Smooth muscle cell (in vitro differentiated cells): Measurements from ENCODE around the gene ORM2. TPM values are rescaled to one million over a fixed set of nuclear protein-coding genes. Genes with fewer than 3 reads are reported as not detected.

ENCODE experiments used
- DNase-seq: peaks from one replicate; lab custom pipeline; 2025; ENCODE audit not compliant: unreplicated experiment; lab: John Stamatoyannopoulos, UW
- H2AFZ ChIP-seq: fragments of 200-600 bp; sonication (generic); 2 replicates; pipeline ENCODE4 v1.6.0; 2016; ENCODE audit warnings: antibody characterized with exemption, low read depth, mild to moderate bottlenecking
- H3F3A ChIP-seq: fragments of 200-600 bp; sonication (generic); 2 replicates; pipeline ENCODE4 v1.6.0; 2017; ENCODE audit warnings: antibody characterized with exemption, low read depth
- H3K27ac ChIP-seq: fragments of 200-600 bp; sonication (generic); 2 replicates; pipeline ENCODE4 v1.5.1; 2016; ENCODE audit warnings: low read depth, mild to moderate bottlenecking
- H3K27me3 ChIP-seq: fragments of 200-600 bp; sonication (generic); 2 replicates; pipeline ENCODE4 v1.6.1; 2016; ENCODE audit warnings: low read depth, mild to moderate bottlenecking
- H3K36me3 ChIP-seq: fragments of 200-600 bp; sonication (generic); 2 replicates; pipeline ENCODE4 v1.5.1; 2016; ENCODE audit warnings: low read depth
- H3K4me1 ChIP-seq: fragments of 200-600 bp; sonication (generic); 2 replicates; pipeline ENCODE4 v1.5.1; 2016; ENCODE audit warnings: low read depth
- H3K4me2 ChIP-seq: fragments of 200-600 bp; sonication (generic); 2 replicates; pipeline ENCODE4 v1.6.0; 2016; ENCODE audit warnings: mild to moderate bottlenecking
- H3K4me3 ChIP-seq: fragments of 200-600 bp; sonication (generic); 2 replicates; pipeline ENCODE4 v1.5.1; 2016; ENCODE audit warnings: mild to moderate bottlenecking
- H3K79me2 ChIP-seq: fragments of 200-600 bp; sonication (generic); 2 replicates; pipeline ENCODE4 v1.6.0; 2016; ENCODE audit warnings: low read depth, mild to moderate bottlenecking
- H3K9ac ChIP-seq: fragments of 200-600 bp; sonication (generic); 2 replicates; pipeline ENCODE4 v1.6.0; 2016; ENCODE audit warnings: low read depth
- H3K9me3 ChIP-seq: fragments of 200-600 bp; sonication (generic); replicated peaks from 2 replicates; pipeline ENCODE4 v1.5.1; 2016; ENCODE audit warnings: low read depth
- H4K20me1 ChIP-seq: fragments of 200-600 bp; sonication (generic); 2 replicates; pipeline ENCODE4 v1.6.0; 2016; ENCODE audit warnings: low read depth
- WGBS: methylation state at CpG from one replicate; pipeline ENCODE4 v1.1.7; 2016; ENCODE audit warnings: low lambda C conversion rate; 5-methylcytosine and 5-hydroxymethylcytosine counted together
- polyA plus RNA-seq: library from polyadenylated mRNA; unstranded; fragments of >200 nt; fragmentation: Nextera tagmentation; extraction: Ambion mirVana; gene quantifications from 2 replicates; pipeline ENCODE4 v1.2.1, GENCODE V29; 2016
- total RNA-seq: library from RNA; depleted of rRNA; stranded (reverse); fragments of >200 nt; gene quantifications from 2 replicates; pipeline ENCODE4 v1.2.3, GENCODE V29; 2014
- TF ChIP-seq, protein P1 (sequence below): fragments of 200-600 bp; sonication (generic); IDR thresholded peaks from 2 replicates; pipeline ENCODE4 v1.5.1; 2017; ENCODE audit warnings: borderline replicate concordance, mild to moderate bottlenecking, antibody characterized with exemption; ENCODE audit not compliant: insufficient read depth, poor library complexity, severe bottlenecking

The ORM2 gene
- total and polyA plus RNA-seq, 2 experiments from 2014 or later: not detected

DNA sequence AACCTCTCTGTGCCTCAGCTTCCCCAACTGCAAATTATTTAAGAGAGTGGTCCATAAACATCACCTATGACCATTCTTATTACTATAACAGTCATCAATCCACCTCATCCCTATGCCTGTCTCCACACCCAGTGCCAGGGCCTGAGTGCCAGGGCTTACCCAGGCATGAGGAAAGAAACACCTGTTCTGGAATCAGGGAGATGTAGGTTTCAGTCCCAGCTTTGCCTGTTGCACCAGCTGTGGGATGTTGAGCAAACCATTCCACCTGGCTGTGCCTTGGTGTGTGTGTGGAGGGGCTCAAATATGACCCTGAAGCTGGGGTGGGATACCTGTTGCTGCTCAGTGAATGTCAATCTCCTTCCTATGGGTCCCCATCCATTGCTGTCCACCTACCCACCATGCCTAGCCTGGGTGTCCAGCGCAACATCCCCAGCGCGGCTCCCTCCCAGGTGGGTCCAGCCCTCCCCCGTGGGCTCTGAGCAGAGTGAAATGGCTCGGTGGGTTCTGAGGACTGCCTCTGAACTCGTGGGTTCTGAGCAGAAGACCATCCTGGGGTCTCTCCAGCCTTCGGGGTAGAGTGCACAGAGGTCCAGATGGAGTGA lies 41.8 kb downstream of the ORM2 start:
- no peak for DNase-seq
- no peaks in the 10 kb centered on the region for H3K79me2 ChIP-seq
- H3K9me3 ChIP-seq: no peaks in the 10 kb centered on the region
- no peaks in the 10 kb centered on the region for H4K20me1 ChIP-seq
- H3K36me3 ChIP-seq: no peaks in the 10 kb centered on the region
- H3K27ac ChIP-seq: no peak overlapping the region
- 96% methylated on average over 7 of the region's 7 CpGs for WGBS
- TF ChIP-seq, protein P1, sequence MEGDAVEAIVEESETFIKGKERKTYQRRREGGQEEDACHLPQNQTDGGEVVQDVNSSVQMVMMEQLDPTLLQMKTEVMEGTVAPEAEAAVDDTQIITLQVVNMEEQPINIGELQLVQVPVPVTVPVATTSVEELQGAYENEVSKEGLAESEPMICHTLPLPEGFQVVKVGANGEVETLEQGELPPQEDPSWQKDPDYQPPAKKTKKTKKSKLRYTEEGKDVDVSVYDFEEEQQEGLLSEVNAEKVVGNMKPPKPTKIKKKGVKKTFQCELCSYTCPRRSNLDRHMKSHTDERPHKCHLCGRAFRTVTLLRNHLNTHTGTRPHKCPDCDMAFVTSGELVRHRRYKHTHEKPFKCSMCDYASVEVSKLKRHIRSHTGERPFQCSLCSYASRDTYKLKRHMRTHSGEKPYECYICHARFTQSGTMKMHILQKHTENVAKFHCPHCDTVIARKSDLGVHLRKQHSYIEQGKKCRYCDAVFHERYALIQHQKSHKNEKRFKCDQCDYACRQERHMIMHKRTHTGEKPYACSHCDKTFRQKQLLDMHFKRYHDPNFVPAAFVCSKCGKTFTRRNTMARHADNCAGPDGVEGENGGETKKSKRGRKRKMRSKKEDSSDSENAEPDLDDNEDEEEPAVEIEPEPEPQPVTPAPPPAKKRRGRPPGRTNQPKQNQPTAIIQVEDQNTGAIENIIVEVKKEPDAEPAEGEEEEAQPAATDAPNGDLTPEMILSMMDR: no peak
- no peak overlapping the region for H2AFZ ChIP-seq
- H3K4me2 ChIP-seq: no peak overlapping the region
- H3F3A ChIP-seq: peaks cover 6% of the 10 kb centered on the region
- no peak overlapping the region for H3K9ac ChIP-seq
- H3K27me3 ChIP-seq: no peaks in the 10 kb centered on the region
- H3K4me3 ChIP-seq: no peak overlapping the region
- no peaks in the 10 kb centered on the region for H3K4me1 ChIP-seq

GRCh38 chr9:114371973-114372917 lies 42.6 kb downstream of the ORM2 start:
- Histone ChIP-seq H3K4me3 (no peak overlapping the region), H3K27ac (no peak overlapping the region), H2AFZ (no peak overlapping the region), H3K9me3 (no peaks in the 10 kb centered on the region), H3F3A (no peaks in the 10 kb centered on the region), H3K4me1 (no peaks in the 10 kb centered on the region), H3K36me3 (no peaks in the 10 kb centered on the region), H3K79me2 (no peaks in the 10 kb centered on the region), H3K4me2 (no peak overlapping the region), H3K27me3 (no peaks in the 10 kb centered on the region), H4K20me1 (no peaks in the 10 kb centered on the region), H3K9ac (no peak overlapping the region)
- no peak for DNase-seq
- TF ChIP-seq, protein P1: no peak
- 70% methylated on average over 14 of the region's 14 CpGs for WGBS

- no peaks in the 10 kb centered on the region for H3F3A ChIP-seq
- no peaks in the 10 kb centered on the region for H3K4me1 ChIP-seq
- H3K27me3 ChIP-seq: no peaks in the 10 kb centered on the region
- H3K9me3 ChIP-seq: no peaks in the 10 kb centered on the region
- no peak overlapping the region for H2AFZ ChIP-seq
- WGBS: 83% methylated on average over 9 of the region's 9 CpGs
- no peak overlapping the region for H3K27ac ChIP-seq
- TF ChIP-seq, protein P1: no peak
- H3K4me3 ChIP-seq: no peak overlapping the region
- H3K4me2 ChIP-seq: no peak overlapping the region
- no peaks in the 10 kb centered on the region for H4K20me1 ChIP-seq
- no peaks in the 10 kb centered on the region for H3K36me3 ChIP-seq
- DNase-seq: no peak
- H3K79me2 ChIP-seq: no peaks in the 10 kb centered on the region
- H3K9ac ChIP-seq: no peak overlapping the region
Observed at GRCh38 chr9:114372921-114373448, 43.3 kb downstream of the ORM2 start.
